HepG2 (cell line): ENCODE data around the gene ACOXL. TPM values are rescaled to one million over a fixed set of nuclear protein-coding genes. Genes with fewer than 3 reads are reported as not detected.

Source experiments
- ARNTL ChIP-seq: sonication (generic); formaldehyde crosslinking; IDR thresholded peaks from 2 replicates; pipeline ENCODE4 v1.4.0; 2020; ENCODE audit warnings: mild to moderate bottlenecking, missing genetic modification reagents
- ATF1 ChIP-seq: IDR thresholded peaks from 2 replicates; pipeline ENCODE4 v1.6.1; 2016; ENCODE audit warnings: mild to moderate bottlenecking, control low read depth
- EED ChIP-seq: sonication (generic); formaldehyde crosslinking; IDR thresholded peaks from 2 replicates; pipeline ENCODE4 v1.5.0; 2020; ENCODE audit warnings: mild to moderate bottlenecking, missing genetic modification reagents
- ETS1 ChIP-seq: sonication (generic); formaldehyde crosslinking; IDR thresholded peaks from 2 replicates; pipeline ENCODE4 v1.4.0; 2020; ENCODE audit warnings: missing genetic modification reagents
- HBP1 ChIP-seq: IDR thresholded peaks from 2 replicates; pipeline ENCODE4 v1.6.1; 2016; ENCODE audit warnings: low read depth, control low read depth
- ISX ChIP-seq: sonication (generic); formaldehyde crosslinking; conservative IDR thresholded peaks from 2 replicates; pipeline ENCODE4 v1.5.0; 2020; ENCODE audit warnings: missing genetic modification reagents
- KIAA2018 ChIP-seq: sonication (generic); formaldehyde crosslinking; IDR thresholded peaks from 2 replicates; pipeline ENCODE4 v1.5.0; 2020; ENCODE audit warnings: mild to moderate bottlenecking, missing genetic modification reagents, borderline replicate concordance
- KLF13 ChIP-seq: sonication (generic); formaldehyde crosslinking; IDR thresholded peaks from 2 replicates; pipeline ENCODE4 v1.4.0; 2020; ENCODE audit warnings: mild to moderate bottlenecking, missing genetic modification reagents
- MXI1 ChIP-seq: IDR thresholded peaks from 3 replicates; pipeline ENCODE4 v1.6.1; 2012; ENCODE audit warnings: low read depth, low read length, inconsistent platforms, borderline replicate concordance
- NR2F1 ChIP-seq, 2 experiments: fragments of 450-650 bp in 1 of 2; formaldehyde crosslinking in 1 of 2; IDR thresholded peaks; 2 replicates each; pipeline versions ENCODE4 v1.5.0 to v1.6.1; 2016 to 2020; ENCODE audit warnings: mild to moderate bottlenecking in 1 of 2, missing compliant biosample characterization in 1 of 2, missing genetic modification reagents in 1 of 2, moderate library complexity in 1 of 2
- STAT5B ChIP-seq: sonication (generic); formaldehyde crosslinking; IDR thresholded peaks from 2 replicates; pipeline ENCODE4 v1.4.0; 2020; ENCODE audit warnings: missing genetic modification reagents
- TRAFD1 ChIP-seq: sonication (generic); formaldehyde crosslinking; IDR thresholded peaks from 2 replicates; pipeline ENCODE4 v1.5.1; 2020; ENCODE audit warnings: missing genetic modification reagents, mild to moderate bottlenecking, borderline replicate concordance
- ZBTB1 ChIP-seq: sonication (generic); formaldehyde crosslinking; IDR thresholded peaks from 2 replicates; pipeline ENCODE4 v1.4.0; 2020; ENCODE audit warnings: missing genetic modification reagents, borderline replicate concordance
- ZMYM4 ChIP-seq: sonication (generic); formaldehyde crosslinking; IDR thresholded peaks from 2 replicates; pipeline ENCODE4 v1.8.1; 2023; ENCODE audit warnings: mild to moderate bottlenecking, missing genetic modification reagents
- ZNF431 ChIP-seq: sonication (generic); formaldehyde crosslinking; IDR thresholded peaks from 2 replicates; pipeline ENCODE4 v1.9.0; 2022; ENCODE audit warnings: missing genetic modification reagents, low read depth, mild to moderate bottlenecking, borderline replicate concordance
- ZNF747 ChIP-seq: sonication (generic); formaldehyde crosslinking; IDR thresholded peaks from 2 replicates; pipeline ENCODE4 v1.8.1; 2023; ENCODE audit warnings: missing genetic modification reagents, mild to moderate bottlenecking, borderline replicate concordance
- polyA plus RNA-seq, 8 experiments: library from polyadenylated mRNA; depleted of rRNA in 3 of 8; stranded (reverse) in 7 of 8; unstranded in 1 of 8; fragments of >200 nt; fragmentation: Illumina TruSeq in 4 of 8; extraction: Trizol in 4 of 8; gene quantifications; 2 replicates each; pipeline versions ENCODE4 v1.2.1 to v1.2.3, GENCODE V29; 2011 to 2016; ENCODE audit warnings: low read depth in 4 of 8, missing spikeins in 1 of 8, mixed read lengths in 1 of 8; ENCODE audit not compliant: insufficient read depth in 1 of 8
- total RNA-seq, 5 experiments: library from RNA; depleted of rRNA; stranded (reverse); fragments of >200 nt; fragmentation: Illumina TruSeq; extraction: Trizol; gene quantifications; 2 replicates each; pipeline ENCODE4 v1.2.3, GENCODE V29; 2016; ENCODE audit warnings: low read depth in 1 of 5

Gene ACOXL
- total and polyA plus RNA-seq, 2 of the 13 experiments (the other 11 are each of a cell fraction or from before 2014, with no cell fraction given) = not detected

GRCh38 chr2:110768591-110768990 is 36.2 kb downstream of the ACOXL start (continued):
- TF ChIP-seq KIAA2018 (CRISPR knock-in tag) (no peak), EED (no peak), ETS1 (CRISPR knock-in tag) (no peak), ATF1 (CRISPR knock-in tag) (no peak), MXI1 (0 out of 3 replicates have a peak, but pooled peaks have one; percentile 18), ZBTB1 (no peak), ZNF431 (CRISPR knock-in tag) (no peak), KLF13 (CRISPR knock-in tag) (no peak), ISX (no peak), ZMYM4 (CRISPR knock-in tag) (peak; percentile 27), TRAFD1 (CRISPR knock-in tag) (no peak), ARNTL (0 out of 2 replicates have a peak, but pooled peaks have one; percentile 29), STAT5B (no peak), ZNF747 (CRISPR knock-in tag) (no peak), HBP1 (CRISPR knock-in tag) (no peak), NR2F1 (CRISPR knock-in tag; IDR thresholded peaks at IDR 0.05) (peak; percentile 73 to 92)
